GM10266 (cell line): ENCODE data around the gene RSPH1.

Experiments
- DNase-seq: peaks from one replicate; pipeline ENCODE4 v3.0.0; 2012; ENCODE audit errors: extremely low spot score
- CTCF ChIP-seq: IDR thresholded peaks from 2 replicates; pipeline ENCODE4 v1.5.1; 2012; ENCODE audit warnings: mild to moderate bottlenecking, low read depth; ENCODE audit not compliant: control insufficient read depth, insufficient read depth; ENCODE audit errors: missing control alignments

Gene RSPH1

DNA sequence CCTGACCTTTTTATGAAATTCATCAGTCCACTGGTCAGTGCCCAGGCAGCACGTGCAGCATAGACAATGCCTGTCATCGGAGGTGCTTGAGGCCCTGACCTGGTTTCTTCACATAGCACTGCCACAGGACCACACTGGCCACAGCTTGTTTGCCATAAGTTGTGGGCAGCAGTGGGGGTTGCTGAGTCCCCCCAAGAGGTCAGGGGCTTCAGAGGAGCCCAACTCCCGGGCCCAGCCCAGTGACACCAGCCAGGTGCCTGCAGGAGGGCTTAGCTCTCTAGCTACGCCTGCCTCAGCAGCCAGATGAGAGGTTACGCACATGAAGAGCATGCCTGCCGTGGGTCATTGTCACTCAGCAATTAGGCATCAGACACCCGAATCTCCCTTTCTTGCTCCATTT, 50.7 kb downstream of the RSPH1 start:
- TF ChIP-seq CTCF, result no peak
- DNase-seq, result no peak

DNA sequence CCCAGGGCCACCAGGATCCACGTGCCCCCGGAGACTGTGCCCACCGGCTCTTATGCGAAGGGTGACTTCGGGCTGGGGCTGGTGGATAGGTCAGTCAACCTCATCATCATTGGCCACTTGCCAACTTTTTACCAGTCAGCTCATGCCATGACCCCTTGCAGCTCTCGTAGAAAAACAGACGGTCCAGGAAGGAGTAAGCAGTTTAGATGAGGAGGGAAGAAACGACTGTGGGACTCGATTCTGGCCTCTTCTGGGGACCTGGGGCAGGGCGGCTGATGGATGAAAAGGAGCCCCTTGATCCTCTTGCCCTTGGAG, 51.3 kb downstream of the RSPH1 start:
- no peak for DNase-seq

GRCh38 chr21:42443876-42444744, 51.9 kb downstream of the RSPH1 start:
- TF ChIP-seq CTCF, result no peak
- no peak for DNase-seq

More for the DNA sequence above, 51.3 kb downstream of the RSPH1 start:
- no peak for TF ChIP-seq CTCF

- DNase-seq, result no peak
- no peak for TF ChIP-seq CTCF
These were observed 52.7 kb downstream of the RSPH1 start for GRCh38 chr21:42443181-42443785.

DNA sequence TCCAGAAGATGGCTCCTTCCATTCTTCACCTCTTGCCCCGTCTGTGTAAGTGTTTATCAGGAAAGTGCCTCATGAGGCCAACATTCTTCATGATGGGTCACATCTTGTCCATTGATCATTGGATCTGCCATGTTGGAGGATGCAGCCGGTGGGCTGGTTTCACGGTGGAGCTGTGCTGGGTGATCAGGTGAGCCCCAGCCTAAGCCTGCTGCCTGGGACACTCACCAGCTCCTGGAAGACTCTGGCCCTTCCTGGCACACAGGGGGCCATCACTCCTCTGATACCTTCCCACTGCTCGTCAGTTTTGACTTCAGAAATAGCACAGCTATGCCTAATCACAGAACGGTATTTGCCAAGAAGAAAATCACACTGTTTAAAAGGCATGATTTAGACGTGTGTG, 54.1 kb downstream of the RSPH1 start:
- no peak for TF ChIP-seq CTCF
- no peak for DNase-seq

DNA sequence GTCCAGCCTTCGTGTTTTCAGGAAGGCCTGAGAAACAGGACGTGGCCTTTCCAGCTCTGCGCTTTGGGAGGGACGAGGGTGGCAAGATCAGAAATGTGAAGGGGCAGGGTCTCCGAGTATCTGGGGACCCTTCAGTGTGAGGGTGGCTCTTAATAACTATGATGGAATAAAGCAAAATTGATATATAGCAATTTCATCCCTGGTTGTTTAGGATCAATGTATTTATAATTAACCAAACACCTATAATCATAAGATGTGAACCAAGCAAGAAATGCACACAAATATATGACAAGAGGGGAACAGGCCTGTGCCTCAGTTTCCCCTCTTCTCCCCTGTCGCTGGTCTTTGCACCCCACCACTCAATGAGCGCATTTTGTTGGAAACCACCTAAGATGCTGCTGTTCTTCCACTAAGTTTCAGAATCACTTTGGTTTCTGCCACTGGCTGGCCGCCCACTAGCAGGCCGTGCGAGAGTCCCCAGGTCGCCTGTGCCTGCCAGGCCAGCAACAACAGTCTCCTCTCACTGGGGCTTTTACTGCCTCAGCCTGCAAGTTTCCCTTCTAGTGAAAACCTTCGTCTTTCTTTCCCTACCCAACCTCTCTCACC, 55.7 kb downstream of the RSPH1 start:
- peak; percentile 80 for DNase-seq
- TF ChIP-seq CTCF, result no peak
